C4-2B (cell line): ENCODE data around the gene ICAM2.

ENCODE experiments used
- H3K27ac ChIP-seq: fragments of 450-650 bp; 2 replicates; pipeline ENCODE4 v1.5.1; 2017
- ZFX ChIP-seq: fragments of 450-650 bp; IDR thresholded peaks from 2 replicates; pipeline ENCODE4 v1.6.1; 2017
- TF ChIP-seq, protein P1 (sequence below): fragments of 450-650 bp; conservative IDR thresholded peaks from 2 replicates; pipeline ENCODE4 v1.5.1; 2017; ENCODE audit warnings: mild to moderate bottlenecking

ICAM2 gene

DNA sequence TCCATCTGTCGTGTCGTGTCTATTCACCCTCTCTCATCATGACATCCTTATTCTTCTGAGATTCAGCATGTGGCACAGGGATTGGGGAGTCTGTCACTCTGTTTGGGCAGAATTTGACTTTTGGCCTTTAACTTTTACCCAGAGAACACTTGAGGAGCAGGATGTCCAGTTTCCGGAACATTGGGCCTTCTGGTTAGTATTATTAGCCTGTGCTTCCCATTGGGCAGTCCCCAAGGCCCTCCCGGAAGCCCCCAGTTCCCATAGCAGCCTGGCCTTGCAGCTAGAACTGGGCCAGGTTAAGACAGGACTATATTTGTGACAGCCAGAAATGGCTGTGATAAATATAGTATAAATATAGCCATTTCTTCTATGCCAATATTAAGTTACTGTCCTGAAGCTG lies 57.3 kb downstream of the ICAM2 start:
- no peak overlapping the region for H3K27ac ChIP-seq
- no peak for TF ChIP-seq ZFX
- TF ChIP-seq, protein P1, sequence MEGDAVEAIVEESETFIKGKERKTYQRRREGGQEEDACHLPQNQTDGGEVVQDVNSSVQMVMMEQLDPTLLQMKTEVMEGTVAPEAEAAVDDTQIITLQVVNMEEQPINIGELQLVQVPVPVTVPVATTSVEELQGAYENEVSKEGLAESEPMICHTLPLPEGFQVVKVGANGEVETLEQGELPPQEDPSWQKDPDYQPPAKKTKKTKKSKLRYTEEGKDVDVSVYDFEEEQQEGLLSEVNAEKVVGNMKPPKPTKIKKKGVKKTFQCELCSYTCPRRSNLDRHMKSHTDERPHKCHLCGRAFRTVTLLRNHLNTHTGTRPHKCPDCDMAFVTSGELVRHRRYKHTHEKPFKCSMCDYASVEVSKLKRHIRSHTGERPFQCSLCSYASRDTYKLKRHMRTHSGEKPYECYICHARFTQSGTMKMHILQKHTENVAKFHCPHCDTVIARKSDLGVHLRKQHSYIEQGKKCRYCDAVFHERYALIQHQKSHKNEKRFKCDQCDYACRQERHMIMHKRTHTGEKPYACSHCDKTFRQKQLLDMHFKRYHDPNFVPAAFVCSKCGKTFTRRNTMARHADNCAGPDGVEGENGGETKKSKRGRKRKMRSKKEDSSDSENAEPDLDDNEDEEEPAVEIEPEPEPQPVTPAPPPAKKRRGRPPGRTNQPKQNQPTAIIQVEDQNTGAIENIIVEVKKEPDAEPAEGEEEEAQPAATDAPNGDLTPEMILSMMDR: no peak

GRCh38 chr17:63962298-63962744 lies 58.1 kb downstream of the ICAM2 start:
- H3K27ac ChIP-seq: no peak overlapping the region
- no peak for TF ChIP-seq ZFX
- TF ChIP-seq, protein P1: no peak

- no peak overlapping the region for H3K27ac ChIP-seq
- no peak for TF ChIP-seq ZFX
- TF ChIP-seq, protein P1: no peak
Observed at GRCh38 chr17:63961355-63962212, 58.8 kb downstream of the ICAM2 start.

- TF ChIP-seq, protein P1: no peak
- TF ChIP-seq ZFX: no peak
- no peak overlapping the region for H3K27ac ChIP-seq
Observed at GRCh38 chr17:63960430-63960829, 60.0 kb downstream of the ICAM2 start.

DNA sequence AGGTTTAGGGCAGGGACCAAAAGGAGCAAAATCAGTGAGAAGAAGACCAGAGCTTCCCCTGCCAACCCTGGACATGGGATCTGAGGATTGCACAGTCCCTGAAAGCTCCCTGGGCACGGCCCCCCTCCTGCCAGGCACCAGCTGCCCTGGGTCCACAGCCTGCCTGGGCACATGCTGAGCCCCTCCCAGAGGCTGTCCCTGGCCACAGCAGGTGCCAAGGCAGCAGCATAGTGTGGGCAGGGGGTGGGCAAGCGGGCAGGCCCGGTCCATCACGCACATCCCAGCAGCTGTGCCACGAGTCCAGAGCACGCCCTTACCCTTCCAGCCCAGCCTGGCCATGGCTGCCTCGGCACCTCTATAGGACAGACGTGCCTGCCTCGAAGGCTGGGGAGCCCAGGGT lies 60.4 kb downstream of the ICAM2 start:
- TF ChIP-seq, protein P1: no peak
- no peak for TF ChIP-seq ZFX
- H3K27ac ChIP-seq: no peak overlapping the region

GRCh38 chr17:63956296-63956920 lies 64.0 kb downstream of the ICAM2 start:
- no peak for TF ChIP-seq ZFX
- TF ChIP-seq, protein P1: no peak
- no peak overlapping the region for H3K27ac ChIP-seq

DNA sequence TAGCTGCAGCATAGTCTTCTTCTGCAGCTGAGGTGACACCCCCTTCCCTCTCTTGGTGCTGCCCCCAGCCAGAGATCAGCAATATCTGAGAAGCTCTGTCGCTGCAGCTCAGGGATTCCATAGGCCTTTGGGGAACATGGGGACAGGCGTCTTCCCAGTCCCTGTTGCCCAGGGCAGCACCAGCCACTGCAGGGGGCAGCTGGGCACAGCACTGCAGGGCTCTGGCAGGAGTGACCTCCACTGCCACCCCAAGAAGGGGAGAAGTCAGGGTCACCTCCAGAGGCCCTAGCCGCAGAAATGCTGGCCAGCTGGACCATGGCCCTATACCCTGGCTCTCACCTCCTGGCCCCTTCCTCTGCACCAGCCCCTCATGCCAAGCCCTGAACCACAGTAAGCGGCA lies 64.6 kb downstream of the ICAM2 start:
- H3K27ac ChIP-seq: no peak overlapping the region
- no peak for TF ChIP-seq ZFX
- TF ChIP-seq, protein P1: no peak
